Measurements from ENCODE around the gene CYB5RL.
A peak's percentile ranks its signal among the peaks of the same experiment; 100 is the strongest.

Gene CYB5RL

DNA sequence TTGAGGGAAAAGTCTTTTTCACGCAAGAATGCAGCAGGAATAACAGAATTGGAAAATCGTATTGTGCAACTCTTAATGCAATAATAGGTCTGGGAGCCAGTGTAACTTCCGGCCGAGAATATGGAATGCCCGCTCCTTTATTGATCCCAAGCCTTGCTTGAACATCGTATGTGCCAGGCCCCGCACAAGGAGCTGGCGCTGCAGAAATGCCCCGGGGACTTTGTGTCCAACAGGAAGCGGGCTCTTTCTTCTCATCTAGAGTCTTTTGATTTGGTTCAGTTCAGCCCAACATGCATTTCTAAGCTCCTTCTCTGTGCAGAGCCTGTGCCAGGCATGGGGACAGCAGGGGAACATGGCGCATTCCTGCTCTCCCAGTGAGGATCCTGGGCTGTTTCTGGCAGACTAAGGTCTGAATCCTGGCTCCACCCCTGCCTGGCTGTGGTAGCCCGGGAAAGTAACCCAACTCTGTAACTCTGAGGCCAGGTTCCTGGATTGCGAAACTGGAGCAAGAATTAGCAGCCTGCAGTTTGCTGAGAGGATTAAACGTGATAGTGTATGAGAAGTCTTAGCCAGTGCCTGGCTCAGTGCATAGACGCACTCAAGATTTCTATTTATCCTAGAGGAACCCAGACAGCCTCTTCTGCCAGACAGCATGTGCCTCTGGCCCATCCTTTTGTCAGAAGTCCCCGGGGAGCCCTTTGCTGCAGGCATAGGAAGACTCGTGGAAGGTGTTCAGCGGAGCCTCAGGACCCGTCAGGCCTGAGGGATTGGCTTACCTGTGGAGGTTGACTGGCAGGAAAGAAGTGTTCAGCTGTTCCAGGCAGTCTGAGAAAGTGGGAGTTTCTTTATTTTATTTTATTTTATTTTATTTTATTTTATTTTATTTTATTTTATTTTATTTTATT is 46.0 kb downstream of the CYB5RL start:
- H3K9me3 ChIP-seq = no peaks in the 10 kb centered on the region

DNA sequence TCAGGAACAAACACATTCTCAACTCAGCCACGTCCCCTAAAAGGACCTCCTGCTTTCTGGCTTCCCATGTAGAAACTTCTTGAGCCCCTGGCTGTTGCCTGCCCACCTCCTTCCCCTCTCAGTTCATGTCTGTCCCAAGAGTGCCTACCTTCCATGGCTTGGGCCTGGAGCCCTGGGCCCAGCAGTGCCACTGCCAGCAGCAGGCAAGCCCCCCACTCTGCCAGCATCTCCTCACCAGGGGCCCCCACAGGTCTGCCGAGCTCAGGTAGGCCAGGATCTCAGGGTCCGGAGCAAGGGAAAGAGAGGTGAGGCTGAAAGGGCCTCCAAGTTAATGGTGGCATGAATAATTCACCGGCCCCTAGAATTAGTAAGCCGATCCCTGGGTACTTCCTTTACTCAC is 47.1 kb downstream of the CYB5RL start, which contains the start of gene CDCP2:
TSS of gene CDCP2 (minus strand) at position 305 of the 400 bp plus-strand sequence. CDS start at position 227, 78 bp downstream.
- Histone ChIP-seq H3K4me2 (no peak within 1 kb of the TSS), H3K36me3 (no peaks in the 10 kb centered on the region), H4K20me1 (no peaks in the 10 kb centered on the region), H3K27me3 (no peaks in the 10 kb centered on the region), H3K4me3 (no peak within 1 kb of the TSS), H3K9me3 (no peaks in the 10 kb centered on the region), H3K9ac (no peak within 1 kb of the TSS), H3K27ac (no peak within 1 kb of the TSS), H3K4me1 (peaks cover 7% of the 10 kb centered on the region)
- no peak for TF ChIP-seq Cebpa-rat (IDR thresholded peaks at IDR 0.05)

More for the DNA sequence above, 46.0 kb downstream of the CYB5RL start:
- H3K27me3 ChIP-seq = no peaks in the 10 kb centered on the region
- TF ChIP-seq Cebpa-rat (IDR thresholded peaks at IDR 0.05) = peak; percentile 63
- H3K4me2 ChIP-seq = no peak overlapping the region
- no peak overlapping the region for H3K9ac ChIP-seq
- no peak overlapping the region for H3K27ac ChIP-seq
- H3K4me1 ChIP-seq = peaks cover 12% of the 10 kb centered on the region
- no peak overlapping the region for H3K4me3 ChIP-seq
- H4K20me1 ChIP-seq = no peaks in the 10 kb centered on the region
- H3K36me3 ChIP-seq = no peaks in the 10 kb centered on the region

DNA sequence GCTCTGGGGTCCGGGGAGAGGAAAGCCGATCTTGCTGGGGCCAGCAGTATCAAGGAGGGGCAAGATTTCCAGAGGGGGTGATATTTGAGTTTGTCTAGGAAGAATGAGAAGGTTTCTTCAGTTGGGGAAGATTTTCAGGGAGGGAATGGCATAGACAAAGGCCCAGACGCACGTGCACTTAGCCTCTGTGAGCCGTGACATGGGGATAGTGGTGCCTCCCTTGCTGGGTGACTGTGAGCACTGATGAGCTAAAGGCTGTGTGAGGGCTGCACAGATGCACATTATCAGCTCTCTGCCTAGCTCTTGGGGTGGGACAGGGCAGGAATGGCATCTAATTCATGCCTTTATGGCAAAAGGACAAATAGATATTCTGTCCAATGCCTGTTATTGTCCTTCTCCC is 48.8 kb downstream of the CYB5RL start:
- Histone ChIP-seq H3K9ac (no peak overlapping the region), H3K27me3 (no peaks in the 10 kb centered on the region), H3K4me3 (no peak overlapping the region), H3K36me3 (no peaks in the 10 kb centered on the region), H4K20me1 (no peaks in the 10 kb centered on the region), H3K9me3 (no peaks in the 10 kb centered on the region), H3K27ac (no peak overlapping the region), H3K4me1 (peaks cover 7% of the 10 kb centered on the region), H3K4me2 (no peak overlapping the region)
- TF ChIP-seq Cebpa-rat (IDR thresholded peaks at IDR 0.05) = no peak

All from BLaER1 (cell line).